T-helper 1 cell treated with Interleukin-12 subunit alpha and Interleukin-12 subunit beta and Interleukin-4 antibody, amounts not matched to agents 30 ng/mL and 1 ng/mL, for 36 hours (primary cell): Measurements from ENCODE around the gene CD4. TPM values are rescaled to one million over a fixed set of nuclear protein-coding genes. Genes with fewer than 3 reads are reported as not detected.

Experiments used
- intact Hi-C: fragments of 100-400 bp; cut with micrococcal nuclease; formaldehyde crosslinking; loops from one replicate; pipeline ENCODE4 v1.15.1; 2024
- total RNA-seq: library from RNA; stranded (reverse); gene quantifications from 2 replicates; pipeline ENCODE4 v1.2.3, GENCODE V29; 2022

Gene CD4
- total RNA-seq, 1 donor from 2014 or later: 274 TPM

DNA sequence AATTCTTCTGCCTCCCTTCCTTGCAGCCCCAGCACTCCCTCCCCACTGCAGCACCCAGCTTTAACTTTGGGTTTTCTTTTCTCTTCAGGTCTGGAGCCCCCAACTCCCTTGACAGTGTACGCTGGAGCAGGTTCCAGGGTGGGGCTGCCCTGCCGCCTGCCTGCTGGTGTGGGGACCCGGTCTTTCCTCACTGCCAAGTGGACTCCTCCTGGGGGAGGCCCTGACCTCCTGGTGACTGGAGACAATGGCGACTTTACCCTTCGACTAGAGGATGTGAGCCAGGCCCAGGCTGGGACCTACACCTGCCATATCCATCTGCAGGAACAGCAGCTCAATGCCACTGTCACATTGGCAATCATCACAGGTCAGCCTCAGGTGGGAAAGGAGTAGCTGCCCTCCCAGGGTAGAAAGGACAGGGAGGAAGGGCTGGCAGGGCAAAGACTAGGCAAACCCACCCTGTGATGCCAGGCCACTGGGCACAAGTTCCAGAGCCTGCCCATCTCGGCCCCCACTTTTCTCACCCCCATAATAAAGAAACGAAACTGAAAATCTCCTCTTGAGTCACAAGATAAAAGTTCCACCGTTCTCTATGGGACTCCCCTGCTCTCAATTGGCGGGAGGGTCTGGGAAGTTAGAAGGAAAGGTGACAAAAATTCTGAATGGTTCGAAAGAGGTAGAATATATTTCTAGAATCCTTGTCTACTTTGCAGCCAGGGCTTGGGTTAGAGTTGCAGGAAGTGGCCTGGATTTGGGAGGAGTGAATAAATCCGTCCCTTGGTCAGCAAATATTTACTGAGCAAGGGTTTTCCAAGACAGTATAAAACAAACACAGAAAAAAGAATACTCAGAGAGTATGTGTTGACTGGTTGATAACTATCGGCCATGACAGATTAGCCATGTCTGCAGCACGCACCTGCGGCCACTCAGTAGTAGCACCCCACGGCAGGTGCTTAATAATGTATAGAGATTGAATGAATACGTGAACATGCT lies 13.8 kb upstream of the CD4 start:
- intact Hi-C loops: loop anchor here (1.0 kb wide), 1 partner anchor 9 kb away; the partner anchor contains the start of gene PTMS

GRCh38 chr12:6777386-6777785 lies 11.9 kb upstream of the CD4 start:
- intact Hi-C loops: no loop called here

DNA sequence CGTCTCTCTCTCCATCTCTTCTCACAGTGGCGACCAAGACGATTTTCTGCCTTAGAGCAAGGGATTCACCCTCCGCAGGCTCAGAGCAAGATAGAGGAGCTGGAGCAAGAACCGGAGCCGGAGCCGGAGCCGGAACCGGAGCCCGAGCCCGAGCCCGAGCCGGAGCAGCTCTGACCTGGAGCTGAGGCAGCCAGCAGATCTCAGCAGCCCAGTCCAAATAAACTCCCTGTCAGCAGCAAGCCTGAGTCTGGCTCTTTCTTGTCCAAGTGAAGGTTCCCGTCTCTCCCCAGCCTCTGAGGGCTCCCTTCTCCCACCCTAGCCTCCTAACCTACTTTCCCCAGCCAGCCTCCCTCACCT lies 11.1 kb upstream of the CD4 start:
- intact Hi-C loops: no loop called here

- intact Hi-C loops: loop anchor here (1.0 kb wide), 5 partner anchors 13 to 162 kb away; partner anchors contain the start of genes ING4, MLF2 and PTMS
Observed at GRCh38 chr12:6778574-6779550, 10.5 kb upstream of the CD4 start.

DNA sequence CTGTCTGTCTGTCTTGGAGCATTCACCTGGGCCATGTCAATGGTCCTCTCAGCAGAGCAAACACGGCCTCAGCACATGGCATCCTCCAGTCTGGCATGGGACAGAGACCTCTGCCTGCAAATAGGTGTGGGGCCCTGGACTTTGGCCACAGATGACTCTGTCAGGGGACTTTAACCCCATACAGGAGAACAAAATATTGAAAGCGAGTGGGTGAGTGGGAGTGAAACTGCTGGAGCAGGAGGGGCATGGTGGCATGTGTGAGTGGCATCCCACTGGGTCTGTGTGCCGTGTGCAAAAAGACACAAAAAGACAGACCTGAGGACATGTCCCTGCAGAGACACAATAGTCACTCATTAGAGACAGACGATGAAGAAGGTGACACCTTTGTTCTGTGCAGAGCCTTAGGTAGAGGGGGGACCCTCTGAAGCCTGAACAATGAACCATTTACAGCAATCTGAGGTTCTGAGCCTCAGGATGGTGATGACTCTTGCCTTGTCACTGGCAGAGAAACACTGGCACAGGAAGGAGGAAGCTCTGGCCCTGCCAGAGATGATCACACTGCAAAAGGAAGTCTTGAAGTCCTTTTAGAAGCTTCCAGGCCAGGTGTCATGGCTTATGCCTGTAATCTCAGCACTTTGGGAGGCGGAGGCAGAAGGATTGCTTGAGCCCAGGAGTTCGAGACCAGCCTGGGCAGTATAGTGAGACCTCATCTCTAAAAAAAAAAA lies 9.5 kb upstream of the CD4 start:
- intact Hi-C loops: loop anchor here (1.0 kb wide), 8 partner anchors 8 to 163 kb away; partner anchors contain the start of genes CD4, ING4, LAG3 and MLF2

DNA sequence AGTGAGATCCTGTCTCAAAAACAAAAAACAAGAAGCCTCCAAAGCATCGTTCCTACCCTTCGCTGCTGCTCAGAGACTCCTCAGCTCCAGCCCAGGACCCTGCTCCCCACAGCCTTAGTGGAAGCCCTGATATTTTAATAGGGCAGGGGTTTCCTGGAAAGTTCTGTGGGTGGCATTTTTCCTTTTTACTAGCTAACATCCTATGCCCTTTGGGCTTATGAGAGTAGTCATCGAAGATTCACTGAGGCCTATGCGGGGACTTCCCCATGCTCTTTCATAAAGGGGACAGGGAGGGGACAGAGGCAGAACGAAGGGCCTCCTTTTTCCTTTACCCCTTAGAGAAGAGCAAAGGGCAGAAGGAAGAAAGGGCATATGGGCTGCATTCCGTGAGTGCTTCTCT lies 8.8 kb upstream of the CD4 start:
- intact Hi-C loops: loop anchor here (1.0 kb wide), 3 partner anchors 8 to 45 kb away; partner anchors contain the start of genes CD4 and LAG3

GRCh38 chr12:6782119-6782518 lies 7.2 kb upstream of the CD4 start:
- intact Hi-C loops: no loop called here

DNA sequence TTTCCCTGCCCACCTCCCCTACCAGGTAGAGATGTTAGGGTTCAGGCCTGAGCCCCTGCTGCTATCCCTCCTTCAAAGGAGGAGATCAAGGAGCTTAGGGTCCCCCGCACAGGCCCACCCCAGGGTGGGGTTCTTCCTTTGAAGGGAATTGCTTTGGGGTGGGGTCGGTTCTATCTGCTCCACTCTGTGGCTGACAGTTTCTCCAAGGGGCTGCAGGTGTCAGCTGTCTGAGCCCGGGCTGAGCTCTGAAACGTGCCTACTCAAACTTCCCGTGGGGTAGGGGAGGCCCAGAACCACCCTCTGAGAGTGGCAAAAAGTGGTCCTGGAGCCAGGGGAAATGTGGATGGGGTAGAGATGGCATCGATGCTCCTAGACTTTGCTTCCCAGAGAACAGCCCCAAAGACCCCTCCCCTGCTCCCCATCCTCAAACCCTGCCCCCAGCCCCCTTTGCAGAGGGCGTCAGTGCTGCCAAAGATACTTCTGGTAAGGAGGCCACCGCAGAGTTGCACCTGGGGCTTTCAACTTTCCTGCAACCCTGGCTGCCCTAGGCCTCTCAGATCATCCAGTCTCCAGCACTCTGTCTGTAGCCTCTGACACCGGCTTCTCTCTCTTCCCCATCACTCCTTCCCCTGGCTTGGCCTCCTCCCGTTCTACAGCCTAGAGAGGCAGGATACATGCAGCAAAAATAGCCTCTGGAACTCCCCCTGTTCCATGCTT lies 6.3 kb upstream of the CD4 start:
- intact Hi-C loops: no loop called here

DNA sequence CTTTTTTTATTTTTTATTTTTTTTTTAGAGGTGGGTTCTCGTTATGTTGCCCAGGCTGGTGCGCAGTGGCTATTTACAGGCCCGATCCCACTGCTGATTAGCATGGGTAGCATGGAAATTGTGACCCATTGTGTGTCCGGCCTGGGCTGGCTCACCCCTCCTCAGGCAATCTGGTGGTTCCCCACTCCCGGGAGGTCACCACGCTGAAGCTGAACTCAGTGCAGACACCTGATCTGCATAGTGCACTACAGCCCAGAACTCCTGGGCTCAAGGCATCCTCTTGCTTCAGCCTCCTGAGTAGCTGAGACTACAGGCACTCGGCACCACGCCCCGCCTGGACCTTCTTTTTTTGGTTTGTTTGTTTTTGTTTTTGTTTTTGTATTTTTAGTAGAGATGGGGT lies 5.5 kb upstream of the CD4 start:
- intact Hi-C loops: no loop called here

- intact Hi-C loops: no loop called here
Observed at GRCh38 chr12:6784296-6784695, 5.0 kb upstream of the CD4 start.

GRCh38 chr12:6784761-6785160 lies 4.6 kb upstream of the CD4 start:
- intact Hi-C loops: no loop called here

GRCh38 chr12:6786416-6787094 lies 2.8 kb upstream of the CD4 start:
- intact Hi-C loops: no loop called here

DNA sequence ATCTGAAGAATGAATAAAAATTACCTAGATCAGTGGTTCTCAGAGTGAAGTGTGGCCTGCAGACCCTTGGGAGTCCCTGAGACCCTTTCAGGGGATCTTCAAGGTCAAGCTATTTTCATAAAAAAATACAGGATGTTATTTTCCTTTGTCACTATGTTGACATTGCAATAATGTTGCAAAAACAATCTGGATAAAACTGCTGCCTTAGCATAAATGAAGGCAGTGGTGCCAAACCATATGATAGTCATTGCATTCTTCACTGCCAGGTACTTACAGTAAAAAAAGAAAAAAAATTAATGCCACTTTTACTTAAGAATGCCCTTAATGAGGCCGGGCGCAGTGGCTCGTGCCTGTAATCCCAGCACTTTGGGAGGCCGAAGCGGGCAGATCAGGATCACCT lies 2.0 kb upstream of the CD4 start:
- intact Hi-C loops: no loop called here

- intact Hi-C loops: loop anchor here (1.0 kb wide), 1 partner anchor 101 kb away; the partner anchor contains the start of gene ZNF384
Observed at GRCh38 chr12:6790496-6791150, 1.3 kb downstream of the CD4 start.

DNA sequence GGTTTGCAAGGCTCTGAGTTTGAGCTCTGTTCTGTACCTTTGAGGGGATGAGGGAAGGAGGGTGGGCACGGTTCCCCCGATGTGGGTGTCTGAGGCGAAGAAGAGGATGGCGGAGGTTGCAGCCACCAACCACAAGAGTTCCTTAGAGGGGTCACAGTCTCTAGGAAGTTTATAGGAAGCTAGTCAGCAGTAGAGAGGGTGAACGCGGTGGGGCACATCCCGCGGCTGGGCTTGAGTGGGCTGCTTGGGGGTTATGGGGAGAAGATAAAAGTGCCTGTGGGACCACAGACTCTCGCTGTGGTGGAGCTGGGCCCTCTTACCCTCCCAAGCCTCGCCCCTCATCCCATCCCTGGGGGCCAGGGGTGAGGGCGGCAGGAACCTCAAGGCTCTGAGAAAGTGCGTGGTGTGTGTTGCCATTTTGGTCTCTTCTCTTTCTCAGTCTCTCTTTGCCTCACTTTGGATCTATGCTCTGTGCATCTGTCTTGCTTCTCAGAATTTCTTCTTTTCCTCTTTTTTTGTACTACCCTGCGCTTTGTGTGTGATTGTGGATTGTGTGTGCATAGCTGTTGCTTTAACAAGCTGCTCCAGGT lies 2.7 kb downstream of the CD4 start:
- intact Hi-C loops: loop anchor here (1.0 to 2.0 kb wide), 3 partner anchors 17 to 68 kb away; partner anchors contain the start of gene COPS7A

DNA sequence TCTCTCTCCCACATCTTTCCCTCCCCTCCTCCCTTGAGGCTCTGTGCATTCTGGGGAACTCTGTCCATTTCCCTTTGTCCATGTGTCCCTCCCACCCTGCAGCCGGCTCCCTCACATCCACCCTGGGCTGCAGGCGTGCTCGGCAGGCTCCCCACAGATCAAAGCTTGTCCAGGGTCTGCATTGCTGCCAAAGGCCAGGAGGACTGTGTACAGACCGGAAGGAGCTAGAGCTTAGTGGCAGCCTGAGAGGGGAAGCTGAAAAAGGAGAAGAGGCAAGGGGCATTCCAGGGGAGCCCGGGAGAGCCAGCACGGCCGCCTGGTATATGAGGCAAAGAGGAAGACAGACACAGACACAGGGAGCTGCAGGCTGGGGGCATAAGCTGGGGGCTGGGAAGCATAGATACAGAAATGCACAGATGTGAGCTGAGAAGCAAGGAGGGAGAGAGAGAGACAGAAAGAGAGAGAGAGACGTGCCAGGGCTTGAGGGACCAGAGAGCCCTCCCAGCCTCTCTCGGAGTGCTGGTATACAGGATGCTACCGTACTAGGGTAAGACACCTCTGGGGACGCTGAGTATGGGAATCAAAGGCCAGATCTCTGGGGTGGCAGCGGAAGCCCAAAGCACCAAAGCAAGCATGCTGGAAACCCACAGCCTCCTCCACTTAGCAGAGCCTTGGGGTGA lies 3.3 kb downstream of the CD4 start:
- intact Hi-C loops: loop anchor here (1.0 to 2.0 kb wide), 4 partner anchors 16 to 184 kb away; partner anchors contain the start of gene COPS7A

DNA sequence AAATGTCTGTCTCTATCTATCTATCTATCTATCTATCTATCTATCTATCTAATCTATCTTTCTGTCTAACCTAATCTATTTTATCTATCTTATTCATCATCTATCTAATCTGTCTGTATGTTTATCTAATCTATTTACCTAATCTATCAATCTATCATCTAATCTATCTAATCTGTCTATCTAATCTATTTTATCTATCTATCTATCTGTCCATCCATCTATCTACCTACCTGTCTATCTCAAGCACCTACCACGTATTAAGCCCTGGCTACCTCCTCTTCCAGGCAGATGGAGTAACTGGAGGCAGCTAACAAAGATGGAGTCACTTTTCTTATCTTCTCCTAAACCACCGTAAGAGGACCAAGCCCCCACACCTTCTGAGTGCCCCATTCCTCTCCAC lies 5.8 kb downstream of the CD4 start:
- intact Hi-C loops: no loop called here

DNA sequence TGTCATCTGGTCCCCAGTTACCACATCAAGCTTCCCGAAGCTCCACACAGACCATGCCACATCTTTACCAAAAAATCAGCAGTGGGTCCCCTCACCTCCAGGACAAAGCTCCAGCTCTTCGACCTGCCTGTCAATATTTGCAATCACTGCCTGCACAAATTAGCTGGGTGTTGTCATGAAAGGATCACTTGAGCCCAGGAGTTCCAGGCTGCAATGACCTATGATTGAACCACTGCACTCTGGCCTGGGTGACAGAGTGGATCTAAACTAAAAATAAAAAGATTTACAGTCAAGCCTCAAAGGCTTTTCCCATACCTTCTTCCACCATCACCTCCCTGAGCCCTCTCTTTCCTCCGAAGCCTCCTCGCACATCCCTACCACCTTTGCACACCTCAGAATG lies 7.2 kb downstream of the CD4 start:
- intact Hi-C loops: no loop called here
